ENCODE data around the gene YAE1. TPM values are rescaled to one million over a fixed set of nuclear protein-coding genes. Genes with fewer than 3 reads are reported as not detected.

Gene YAE1
- total RNA-seq, 4 donors from 2014 or later = 17.9 to 27.4 (median 23.5) TPM

GRCh38 chr7:39547336-39547735, 18.9 kb upstream of the YAE1 start:
- H3K27ac ChIP-seq = no peak overlapping the region
- H3K36me3 ChIP-seq = no peaks in the 10 kb centered on the region
- H3K4me3 ChIP-seq = no peak overlapping the region
- peaks cover 0 to 26% (median 0%) of the 10 kb centered on the region in 3 donors for H3K9me3 ChIP-seq
- H3K27me3 ChIP-seq = no peaks in the 10 kb centered on the region
- no peak for ATAC-seq
- no peaks in the 10 kb centered on the region for H3K4me1 ChIP-seq
- TF ChIP-seq POLR2A (IDR thresholded peaks at IDR 0.05) (no peak), CTCF (IDR thresholded peaks at IDR 0.05) (no peak), EP300 (IDR thresholded peaks at IDR 0.05) (no peak), POLR2AphosphoS5 (IDR thresholded peaks at IDR 0.05) (no peak)
- WGBS, 2 donors (ENCODE audit: low coverage in 1 of 2) = 73 to 100% methylated on average over 1 to 2 of the region's 2 CpGs

GRCh38 chr7:39550411-39550810, 15.8 kb upstream of the YAE1 start:
- H3K4me1 ChIP-seq = no peaks in the 10 kb centered on the region
- no peaks in the 10 kb centered on the region for H3K36me3 ChIP-seq
- no peak for TF ChIP-seq EP300 (IDR thresholded peaks at IDR 0.05)
- no peak for TF ChIP-seq POLR2A (IDR thresholded peaks at IDR 0.05)
- TF ChIP-seq POLR2AphosphoS5 (IDR thresholded peaks at IDR 0.05) = no peak
- WGBS, 2 donors (ENCODE audit: low coverage in 1 of 2) = 14 to 37% methylated on average over 2 of the region's 2 CpGs
- H3K9me3 ChIP-seq = peaks cover 0 to 26% (median 0%) of the 10 kb centered on the region in 3 donors
- H3K4me3 ChIP-seq = no peak overlapping the region
- ATAC-seq = no peak
- H3K27me3 ChIP-seq = no peaks in the 10 kb centered on the region
- no peak overlapping the region for H3K27ac ChIP-seq

GRCh38 chr7:39553436-39553835, 12.8 kb upstream of the YAE1 start:
- 58 to 74% methylated on average over 3 of the region's 3 CpGs for WGBS, 2 donors (ENCODE audit: low coverage in 1 of 2)
- H3K27ac ChIP-seq = no peak overlapping the region
- peaks cover 0 to 5% (median 0%) of the 10 kb centered on the region in 3 donors for H3K9me3 ChIP-seq
- TF ChIP-seq POLR2AphosphoS5 (IDR thresholded peaks at IDR 0.05) (no peak), POLR2A (IDR thresholded peaks at IDR 0.05) (no peak), CTCF (IDR thresholded peaks at IDR 0.05) (no peak), EP300 (IDR thresholded peaks at IDR 0.05) (no peak)
- no peak overlapping the region for H3K4me3 ChIP-seq
- H3K4me1 ChIP-seq = no peaks in the 10 kb centered on the region
- H3K36me3 ChIP-seq = no peaks in the 10 kb centered on the region
- no peaks in the 10 kb centered on the region for H3K27me3 ChIP-seq
- ATAC-seq = no peak

GRCh38 chr7:39554583-39555165, 11.5 kb upstream of the YAE1 start:
- no peak for ATAC-seq
- Histone ChIP-seq H3K36me3 (no peaks in the 10 kb centered on the region), H3K27ac (no peak overlapping the region), H3K27me3 (peaks cover 3% of the 10 kb centered on the region), H3K4me3 (no peak overlapping the region), H3K4me1 (no peaks in the 10 kb centered on the region), H3K9me3 (no peaks in the 10 kb centered on the region)
- TF ChIP-seq POLR2A (IDR thresholded peaks at IDR 0.05) (no peak), POLR2AphosphoS5 (IDR thresholded peaks at IDR 0.05) (no peak), CTCF (IDR thresholded peaks at IDR 0.05) (no peak)
- WGBS, 2 donors (ENCODE audit: low coverage in 1 of 2) = 58 to 63% methylated on average over 4 to 7 of the region's 7 CpGs

GRCh38 chr7:39557222-39557621, 9.0 kb upstream of the YAE1 start:
- Histone ChIP-seq H3K36me3 (no peaks in the 10 kb centered on the region), H3K27ac (no peak overlapping the region), H3K27me3 (peaks cover 3% of the 10 kb centered on the region), H3K4me3 (no peak overlapping the region), H3K9me3 (no peaks in the 10 kb centered on the region), H3K4me1 (no peaks in the 10 kb centered on the region)
- TF ChIP-seq EP300 (IDR thresholded peaks at IDR 0.05) (no peak), CTCF (IDR thresholded peaks at IDR 0.05) (no peak), POLR2AphosphoS5 (IDR thresholded peaks at IDR 0.05) (no peak), POLR2A (IDR thresholded peaks at IDR 0.05) (no peak)
- ATAC-seq = no peak
- 6 to 43% methylated on average over 1 of the region's 1 CpG for WGBS, 2 donors (ENCODE audit: low coverage in 1 of 2)
